ENCODE measurements around the gene PSMB7.

PSMB7 gene

GRCh38 chr9:124409410-124409809 is 5.8 kb downstream of the PSMB7 start:
- no peak for DNase-seq

GRCh38 chr9:124403246-124403645 is 12.0 kb downstream of the PSMB7 start:
- DNase-seq = no peak

- DNase-seq = no peak
These were observed 15.0 kb downstream of the PSMB7 start for GRCh38 chr9:124399968-124400940.

- no peak for DNase-seq
These were observed 15.8 kb downstream of the PSMB7 start for GRCh38 chr9:124399323-124399967.

- DNase-seq = no peak
These were observed 16.9 kb downstream of the PSMB7 start for GRCh38 chr9:124398191-124398935.

- no peak for DNase-seq
These were observed 19.4 kb downstream of the PSMB7 start for GRCh38 chr9:124395826-124396225.

GRCh38 chr9:124394596-124394995 is 20.6 kb downstream of the PSMB7 start:
- peak; percentile 9 for DNase-seq

- DNase-seq = no peak
These were observed 21.1 kb downstream of the PSMB7 start for GRCh38 chr9:124394167-124394566.

GRCh38 chr9:124392871-124393460 is 22.3 kb downstream of the PSMB7 start:
- DNase-seq = no peak

GRCh38 chr9:124392254-124392870 is 22.9 kb downstream of the PSMB7 start:
- no peak for DNase-seq

- no peak for DNase-seq
These were observed 24.2 kb downstream of the PSMB7 start for GRCh38 chr9:124390794-124391658.

GRCh38 chr9:124389146-124389939 is 25.9 kb downstream of the PSMB7 start:
- DNase-seq = no peak

GRCh38 chr9:124388275-124389048 is 26.8 kb downstream of the PSMB7 start:
- no peak for DNase-seq

- DNase-seq = no peak
These were observed 29.0 kb downstream of the PSMB7 start for GRCh38 chr9:124386201-124386600.

- no peak for DNase-seq
These were observed 29.6 kb downstream of the PSMB7 start for GRCh38 chr9:124385623-124386022.

- DNase-seq = no peak
These were observed 30.4 kb downstream of the PSMB7 start for GRCh38 chr9:124384846-124385245.

GRCh38 chr9:124384210-124384609 is 31.0 kb downstream of the PSMB7 start:
- no peak for DNase-seq

GRCh38 chr9:124381170-124381945 is 33.9 kb downstream of the PSMB7 start:
- DNase-seq = no peak

Measured in CD4-positive, alpha-beta T cell treated with Interleukin-12 subunit alpha and Interleukin-12 subunit beta, for 1 hour (primary cell).